Right lobe of liver (tissue), 4 donors: Measurements from ENCODE around the gene TVP23C.

Source experiments
- CTCF ChIP-seq, 4 donors: fragments of 200-600 bp in 3 of 4; fragments of 450-650 bp in 1 of 4; IDR thresholded peaks; one replicate each; pipeline versions ENCODE4 v1.5.1 to v1.8.0; 2016 to 2022; ENCODE audit warnings: antibody characterized with exemption in 4 of 4, mild to moderate bottlenecking in 2 of 4
- POLR2A ChIP-seq: fragments of 450-650 bp; IDR thresholded peaks from one replicate; pipeline ENCODE4 v1.6.1; 2017; ENCODE audit warnings: antibody characterized with exemption, mild to moderate bottlenecking
- donor health status: DM: no; HTN: no; CAD: no.
- donor health status: DM: no; HTN: no; CAD: no.
- donor health status: DM: no; HTN: yes; CAD: no.

DNA sequence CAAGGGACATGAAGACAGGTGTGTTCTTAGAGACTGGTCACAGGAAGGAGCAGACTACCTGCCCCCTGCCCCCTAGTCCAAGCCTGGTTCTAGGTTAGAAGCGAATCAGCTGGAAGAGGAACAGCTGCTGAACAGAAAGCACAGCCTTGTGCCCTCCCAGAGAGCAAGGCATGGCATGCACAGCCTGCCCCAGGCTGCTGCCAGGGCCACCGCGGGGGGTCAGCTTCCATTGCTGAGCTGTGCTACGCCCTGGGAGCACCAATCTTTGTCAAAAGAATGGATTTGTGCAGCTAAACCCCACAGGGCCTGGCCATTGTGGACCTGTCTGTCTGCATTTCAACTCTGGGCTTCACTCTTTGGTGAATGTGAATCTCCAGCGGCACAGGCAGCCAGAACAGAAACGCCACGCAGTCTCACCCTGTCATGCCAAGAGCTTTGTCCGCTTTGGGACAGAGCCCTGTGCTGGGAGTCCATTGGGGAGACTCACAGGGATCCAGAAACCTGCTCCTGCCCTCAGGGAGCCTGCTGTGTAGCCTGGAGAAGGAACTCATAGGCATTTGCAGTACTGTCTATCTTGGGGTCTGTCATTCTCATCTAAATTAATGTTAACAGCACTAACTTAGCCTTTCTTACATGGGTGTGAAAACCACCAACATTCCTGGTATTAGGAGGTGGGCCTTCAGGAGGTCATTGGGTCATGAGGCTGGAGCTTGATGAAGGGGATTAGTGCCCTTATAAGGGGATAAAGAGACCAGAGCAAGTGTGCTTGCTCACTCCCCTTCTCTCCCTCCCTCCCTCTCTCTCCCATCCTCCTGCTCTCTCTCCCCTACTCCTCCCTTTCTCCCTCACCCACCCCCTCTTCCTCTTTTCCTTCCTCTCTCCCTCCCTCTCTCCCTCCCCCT is 70.2 kb downstream of the TVP23C start:
- TF ChIP-seq POLR2A (no peak), CTCF (IDR thresholded peaks at IDR 0.05) (no peak)
